Left renal cortex interstitium (tissue), 4 donors: ENCODE measurements around the gene PRMT7. TPM values are rescaled to one million over a fixed set of nuclear protein-coding genes. Genes with fewer than 3 reads are reported as not detected.

ENCODE experiments used
- DNase-seq, 4 donors: peaks; one replicate each; pipeline ENCODE4 v3.0.0-alpha.2; 2013; ENCODE audit warnings: low read depth in 4 of 4, low spot score in 2 of 4, missing footprints in 1 of 4
- polyA plus RNA-seq, 4 donors: library from polyadenylated mRNA; unstranded; fragments of 120-200 nt; gene quantifications; one replicate each; pipeline ENCODE4 v1.2.1, GENCODE V29; 2013; ENCODE audit not compliant: insufficient read length in 4 of 4

PRMT7 gene
- polyA plus RNA-seq, 4 donors, result 39.4 to 71.5 (median 61.7) TPM

- no peak for DNase-seq
These were observed 33.4 kb downstream of the PRMT7 start for GRCh38 chr16:68344252-68344651.

GRCh38 chr16:68345351-68345810 is 34.6 kb downstream of the PRMT7 start:
- no peak for DNase-seq

GRCh38 chr16:68345958-68346635 is 35.3 kb downstream of the PRMT7 start:
- no peak for DNase-seq

- DNase-seq, result no peak
These were observed 36.2 kb downstream of the PRMT7 start for GRCh38 chr16:68346892-68347480.

- no peak for DNase-seq
These were observed 36.8 kb downstream of the PRMT7 start for GRCh38 chr16:68347605-68348004.

- DNase-seq, result no peak
These were observed 38.0 kb downstream of the PRMT7 start for GRCh38 chr16:68348639-68349445.

- DNase-seq, result no peak
These were observed 39.1 kb downstream of the PRMT7 start for GRCh38 chr16:68349838-68350410.

GRCh38 chr16:68350813-68351350 is 40.1 kb downstream of the PRMT7 start:
- no peak for DNase-seq

- DNase-seq, result no peak
These were observed 40.6 kb downstream of the PRMT7 start for GRCh38 chr16:68351463-68351862.

GRCh38 chr16:68351991-68352431 is 41.2 kb downstream of the PRMT7 start:
- no peak for DNase-seq

- DNase-seq, result no peak
These were observed 42.5 kb downstream of the PRMT7 start for GRCh38 chr16:68353366-68353765.

GRCh38 chr16:68354816-68355215 is 44.0 kb downstream of the PRMT7 start:
- no peak for DNase-seq

- DNase-seq, result no peak
These were observed 44.8 kb downstream of the PRMT7 start for GRCh38 chr16:68355447-68356248.

GRCh38 chr16:68356249-68356918 is 45.6 kb downstream of the PRMT7 start:
- DNase-seq, result no peak

- DNase-seq, result no peak
These were observed 46.1 kb downstream of the PRMT7 start for GRCh38 chr16:68356919-68357286.

- DNase-seq, result no peak
These were observed 46.7 kb downstream of the PRMT7 start for GRCh38 chr16:68357521-68357922.

- no peak for DNase-seq
These were observed 47.1 kb downstream of the PRMT7 start for GRCh38 chr16:68357923-68358322.

- no peak for DNase-seq
These were observed 48.1 kb downstream of the PRMT7 start for GRCh38 chr16:68358951-68359350.

GRCh38 chr16:68359398-68360191 is 48.8 kb downstream of the PRMT7 start:
- DNase-seq, result no peak
